ENCODE results near the gene LEMD2. TPM values are rescaled to one million over a fixed set of nuclear protein-coding genes. Genes with fewer than 3 reads are reported as not detected.

Gene LEMD2
- total RNA-seq, 1 experiment from 2014 or later, result 91.8 TPM

GRCh38 chr6:33726696-33727095 is 62.2 kb downstream of the LEMD2 start:
- H3K9ac ChIP-seq (ENCODE audit: extremely low read depth, insufficient read length, low read length), result no peak overlapping the region
- Mint-ChIP-seq H3K27ac (no peak overlapping the region; a peak in 1 of 7 replicates), H3K36me3 (ENCODE audit: insufficient read depth in 1 of 3, low read depth in 3 of 3) (no peaks in the 10 kb centered on the region), H3K9me3 (no peaks in the 10 kb centered on the region), H3K4me1 (peaks cover 51% of the 10 kb centered on the region in 2 experiments), H3K4me3 (no peak overlapping the region), H3K27me3 (ENCODE audit: low read depth) (peaks cover 21% of the 10 kb centered on the region)
- H3K4me2 ChIP-seq (ENCODE audit: insufficient read depth, insufficient read length, low read length), result no peak overlapping the region
- no peak overlapping the region; the same call in 1 of the 2 replicates for H3K14ac ChIP-seq (ENCODE audit: insufficient read depth, low read length)
- H4K8ac ChIP-seq (replicated peaks; ENCODE audit: insufficient read length, low read depth, low read length), result no peak overlapping the region
- no peak overlapping the region for H3K23ac ChIP-seq (ENCODE audit: insufficient read length, low read depth, low read length)
- no peak overlapping the region for H2BK20ac ChIP-seq (ENCODE audit: low read depth, low read length, poor library complexity, severe bottlenecking)
- H3K4me1 ChIP-seq (ENCODE audit: insufficient read depth, low read length), result peaks cover 4% of the 10 kb centered on the region; the same call in 1 of the 2 replicates
- H3K23me2 ChIP-seq (ENCODE audit: insufficient read length, low read depth, low read length, poor library complexity, severe bottlenecking), result no peaks in the 10 kb centered on the region
- H3K18ac ChIP-seq (ENCODE audit: insufficient read length, low read depth, low read length), result no peak overlapping the region
- H3K27me3 ChIP-seq (ENCODE audit: insufficient read depth, low read length), result no peaks in the 10 kb centered on the region
- H3K79me1 ChIP-seq (ENCODE audit: insufficient read depth, low read depth, low read length, poor library complexity, severe bottlenecking), result no peaks in the 10 kb centered on the region
- no peak overlapping the region for H2BK5ac ChIP-seq (ENCODE audit: insufficient read length, low read length)
- TF ChIP-seq, protein P1, sequence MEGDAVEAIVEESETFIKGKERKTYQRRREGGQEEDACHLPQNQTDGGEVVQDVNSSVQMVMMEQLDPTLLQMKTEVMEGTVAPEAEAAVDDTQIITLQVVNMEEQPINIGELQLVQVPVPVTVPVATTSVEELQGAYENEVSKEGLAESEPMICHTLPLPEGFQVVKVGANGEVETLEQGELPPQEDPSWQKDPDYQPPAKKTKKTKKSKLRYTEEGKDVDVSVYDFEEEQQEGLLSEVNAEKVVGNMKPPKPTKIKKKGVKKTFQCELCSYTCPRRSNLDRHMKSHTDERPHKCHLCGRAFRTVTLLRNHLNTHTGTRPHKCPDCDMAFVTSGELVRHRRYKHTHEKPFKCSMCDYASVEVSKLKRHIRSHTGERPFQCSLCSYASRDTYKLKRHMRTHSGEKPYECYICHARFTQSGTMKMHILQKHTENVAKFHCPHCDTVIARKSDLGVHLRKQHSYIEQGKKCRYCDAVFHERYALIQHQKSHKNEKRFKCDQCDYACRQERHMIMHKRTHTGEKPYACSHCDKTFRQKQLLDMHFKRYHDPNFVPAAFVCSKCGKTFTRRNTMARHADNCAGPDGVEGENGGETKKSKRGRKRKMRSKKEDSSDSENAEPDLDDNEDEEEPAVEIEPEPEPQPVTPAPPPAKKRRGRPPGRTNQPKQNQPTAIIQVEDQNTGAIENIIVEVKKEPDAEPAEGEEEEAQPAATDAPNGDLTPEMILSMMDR (conservative IDR thresholded peaks at IDR 0.05), result no peak
- H2AFZ ChIP-seq (ENCODE audit: low read length), result no peak overlapping the region
- H2BK12ac ChIP-seq (ENCODE audit: insufficient read length, low read depth, low read length), result no peak overlapping the region
- no peaks in the 10 kb centered on the region for H3K9me3 ChIP-seq (ENCODE audit: control insufficient read depth, low read depth, low read length)
- H3T11ph ChIP-seq (ENCODE audit: low read length), result no peak overlapping the region
- no CpG with 5 or more reads among the region's 15 CpGs for WGBS (ENCODE audit: extremely low coverage, insufficient read length, low lambda C conversion rate)
- no peak overlapping the region for H2BK120ac ChIP-seq (ENCODE audit: low read depth, low read length, poor library complexity, severe bottlenecking)
- no peak overlapping the region for H4K91ac ChIP-seq (ENCODE audit: insufficient read length, low read depth, low read length)
- no peak overlapping the region for H2AK5ac ChIP-seq (ENCODE audit: insufficient read length, low read length)
- DNase-seq, result no peak
- H3K56ac ChIP-seq (ENCODE audit: insufficient read length, low read depth, low read length), result no peak overlapping the region
- H2BK15ac ChIP-seq (ENCODE audit: low read depth, low read length), result no peak overlapping the region
- H3K79me2 ChIP-seq (ENCODE audit: insufficient read depth, low read length), result no peaks in the 10 kb centered on the region
- no peak overlapping the region for H3K27ac ChIP-seq (ENCODE audit: insufficient read length, low read depth, low read length)
- H3K4ac ChIP-seq (ENCODE audit: low read depth, low read length), result no peak overlapping the region
- no peaks in the 10 kb centered on the region for H4K20me1 ChIP-seq (ENCODE audit: control insufficient read depth, insufficient read depth, insufficient read length)
- H4K5ac ChIP-seq (ENCODE audit: insufficient read length, low read depth, low read length), result no peak overlapping the region
